GM11168 (cell line): Measurements from ENCODE around the gene DNASE1.
"Not testable (repeated sequence)": the region's sequence is repeated elsewhere in the genome, so short reads cannot be mapped to it uniquely, and the experiment has no call there.

ENCODE experiments used
- in situ Hi-C: fragments of 300-500 bp; cut with MboI; formaldehyde crosslinking; loops from one replicate; pipeline ENCODE4 v1.12.0; 2022; ENCODE audit warnings: low sequenced_read_pairs; ENCODE audit not compliant: unreplicated experiment

DNASE1 gene

GRCh38 chr16:3640632-3641501 lies 13.6 kb upstream of the DNASE1 start:
- in situ Hi-C loops: no loop called here

GRCh38 chr16:3641801-3642396 lies 12.6 kb upstream of the DNASE1 start:
- in situ Hi-C loops: no loop called here

- in situ Hi-C loops: no loop called here
Observed at GRCh38 chr16:3642397-3643094, 11.9 kb upstream of the DNASE1 start.

GRCh38 chr16:3643095-3643730 lies 11.3 kb upstream of the DNASE1 start:
- in situ Hi-C loops: no loop called here

- in situ Hi-C loops: no loop called here
Observed at GRCh38 chr16:3645108-3645503, 9.4 kb upstream of the DNASE1 start.

GRCh38 chr16:3645504-3646347 lies 8.8 kb upstream of the DNASE1 start:
- in situ Hi-C loops: no loop called here

GRCh38 chr16:3646348-3646920 lies 8.1 kb upstream of the DNASE1 start:
- in situ Hi-C loops: no loop called here

- in situ Hi-C loops: no loop called here
Observed at GRCh38 chr16:3650631-3651265, 3.7 kb upstream of the DNASE1 start.

GRCh38 chr16:3651461-3652372 lies 2.8 kb upstream of the DNASE1 start:
- in situ Hi-C loops: no loop called here

- in situ Hi-C loops: no loop called here
Observed at GRCh38 chr16:3652373-3653195, 1.9 kb upstream of the DNASE1 start.

- in situ Hi-C loops: no loop called here
Observed at GRCh38 chr16:3655030-3655395, 522 bp downstream of the DNASE1 start.

GRCh38 chr16:3655396-3656159 lies 1.1 kb downstream of the DNASE1 start:
- in situ Hi-C loops: no loop called here

GRCh38 chr16:3656160-3656490 lies 1.6 kb downstream of the DNASE1 start:
- in situ Hi-C loops: not testable (repeated sequence)

GRCh38 chr16:3656491-3657468 lies 2.3 kb downstream of the DNASE1 start:
- in situ Hi-C loops: no loop called here

GRCh38 chr16:3659251-3659650 lies 4.8 kb downstream of the DNASE1 start:
- in situ Hi-C loops: no loop called here

- in situ Hi-C loops: no loop called here
Observed at GRCh38 chr16:3661311-3661710, 6.8 kb downstream of the DNASE1 start.
